GM12878 (cell line): ENCODE measurements around the gene KIF23. TPM values are rescaled to one million over a fixed set of nuclear protein-coding genes. Genes with fewer than 3 reads are reported as not detected.

Experiments used
- BACH1 ChIP-seq: fragments of 450-650 bp; IDR thresholded peaks from 2 replicates; pipeline ENCODE4 v1.6.1; 2017; ENCODE audit warnings: mild to moderate bottlenecking, borderline replicate concordance
- BMI1 ChIP-seq: fragments of 450-650 bp; IDR thresholded peaks from 2 replicates; pipeline ENCODE4 v1.6.1; 2016; ENCODE audit warnings: mild to moderate bottlenecking, moderate library complexity, borderline replicate concordance
- CHD1 ChIP-seq: IDR thresholded peaks from 2 replicates; pipeline ENCODE4 v1.6.1; 2012; ENCODE audit warnings: low read depth, low read length, improper control_type of control experiment
- CREB1 ChIP-seq: IDR thresholded peaks from 2 replicates; pipeline ENCODE4 v1.6.1; 2012; ENCODE audit warnings: low read depth, mild to moderate bottlenecking, inconsistent platforms
- E2F4 ChIP-seq: IDR thresholded peaks from 2 replicates; pipeline ENCODE4 v1.6.1; 2012; ENCODE audit warnings: low read depth, low read length, improper control_type of control experiment
- IRF3 ChIP-seq: fragments of 450-650 bp; IDR thresholded peaks from 2 replicates; pipeline ENCODE4 v1.6.1; 2014; ENCODE audit warnings: mild to moderate bottlenecking
- IRF5 ChIP-seq: fragments of 450-650 bp; IDR thresholded peaks from 2 replicates; pipeline ENCODE4 v1.6.1; 2017; ENCODE audit warnings: borderline replicate concordance
- LARP7 ChIP-seq: fragments of 450-650 bp; IDR thresholded peaks from 2 replicates; pipeline ENCODE4 v1.6.1; 2017; ENCODE audit warnings: mild to moderate bottlenecking
- NFYB ChIP-seq: IDR thresholded peaks from 2 replicates; pipeline ENCODE4 v1.6.1; 2011; ENCODE audit warnings: low read depth, mild to moderate bottlenecking, low read length, improper control_type of control experiment, moderate library complexity; ENCODE audit not compliant: insufficient read depth
- PAX5 ChIP-seq: IDR thresholded peaks from 2 replicates; pipeline ENCODE4 v1.6.1; 2011; ENCODE audit warnings: low read depth, low read length, borderline replicate concordance
- RB1 ChIP-seq: fragments of 450-650 bp; formaldehyde crosslinking; IDR thresholded peaks from 2 replicates; pipeline ENCODE4 v1.6.1; 2017; ENCODE audit warnings: mild to moderate bottlenecking, borderline replicate concordance
- SP1 ChIP-seq: IDR thresholded peaks from one replicate; pipeline ENCODE4 v1.6.1; 2011; ENCODE audit warnings: low read depth, low read length
- YBX1 ChIP-seq: fragments of 450-650 bp; IDR thresholded peaks from 2 replicates; pipeline ENCODE4 v1.6.1; 2016; ENCODE audit warnings: antibody characterized with exemption
- polyA plus RNA-seq, 11 experiments: library from polyadenylated mRNA; depleted of rRNA in 4 of 11; unstranded in 6 of 11; stranded (reverse) in 5 of 11; fragments of >200 nt; fragmentation: Nextera tagmentation in 4 of 11; fragmentation: Illumina TruSeq in 1 of 11; extraction: Ambion mirVana in 4 of 11; extraction: Trizol in 1 of 11; gene quantifications; 1 replicate in 1 of 11; 2 replicates in 10 of 11; pipeline versions ENCODE4 v1.2.1 to v1.2.3, GENCODE V29; 2011 to 2016; ENCODE audit warnings: inconsistent platforms in 2 of 11, missing spikeins in 2 of 11, low read depth in 1 of 11
- total RNA-seq, 4 experiments: library from RNA; depleted of rRNA in 3 of 4; stranded (reverse); fragments of >200 nt in 3 of 4; fragmentation: Illumina TruSeq in 1 of 4; extraction: Trizol in 1 of 4; gene quantifications; 2 replicates each; pipeline versions ENCODE4 v1.2.1 to v1.2.3, GENCODE V29; 2013 to 2021

The KIF23 gene
- total and polyA plus RNA-seq, 10 of the 15 experiments (the other 5 are each of a cell fraction or from before 2014, with no cell fraction given): 28.0 to 62.5 (median 46.6) TPM

GRCh38 chr15:69474846-69475455 is 60.8 kb downstream of the KIF23 start (continued):
- no peak for TF ChIP-seq BMI1
- no peak for TF ChIP-seq NFYB
- no peak for TF ChIP-seq IRF3
- TF ChIP-seq RB1: no peak
- TF ChIP-seq CHD1: no peak
- no peak for TF ChIP-seq LARP7
- no peak for TF ChIP-seq IRF5
- no peak for TF ChIP-seq CREB1
- TF ChIP-seq E2F4: no peak
- no peak for TF ChIP-seq PAX5
- no peak for TF ChIP-seq YBX1
- no peak for TF ChIP-seq SP1
- TF ChIP-seq BACH1: no peak
